Ovary (tissue), 9 donors: ENCODE measurements around the gene ATP9A. TPM values are rescaled to one million over a fixed set of nuclear protein-coding genes. Genes with fewer than 3 reads are reported as not detected.

Experiments
- DNase-seq, 5 donors: peaks; one replicate each; pipeline ENCODE4 v3.0.0-alpha.2; 2019 to 2020
- H3K27ac ChIP-seq, 2 donors: fragments of 200-600 bp; one replicate each; pipeline versions ENCODE4 v1.5.1 to v1.8.0; 2019 to 2022
- H3K27me3 ChIP-seq: fragments of 200-600 bp; one replicate; pipeline ENCODE4 v1.8.0; 2022
- H3K36me3 ChIP-seq: fragments of 200-600 bp; sonication (generic); one replicate; pipeline ENCODE4 v1.5.1; 2019
- H3K4me1 ChIP-seq: one replicate; pipeline ENCODE4 v1.8.1; 2013; ENCODE audit warnings: mild to moderate bottlenecking, moderate library complexity; ENCODE audit not compliant: insufficient read depth
- H3K4me3 ChIP-seq: fragments of 200-600 bp; sonication (generic); one replicate; pipeline ENCODE4 v1.5.1; 2017
- H3K9me3 ChIP-seq, 2 donors: fragments of 200-600 bp in 1 of 2; sonication (generic) in 1 of 2; one replicate each; pipeline versions ENCODE4 v1.5.1 to v1.8.1; 2013 to 2019; ENCODE audit warnings: mild to moderate bottlenecking in 1 of 2, moderate library complexity in 1 of 2
- CTCF ChIP-seq, 3 donors: fragments of 450-650 bp in 2 of 3; fragments of 200-600 bp in 1 of 3; IDR thresholded peaks; one replicate each; pipeline versions ENCODE4 v1.5.1 to v1.8.0; 2016 to 2022; ENCODE audit warnings: antibody characterized with exemption in 3 of 3, mild to moderate bottlenecking in 1 of 3
- EP300 ChIP-seq: sonication (generic); formaldehyde crosslinking; IDR thresholded peaks from one replicate; pipeline ENCODE4 v1.6.1; 2017; ENCODE audit warnings: antibody characterized with exemption
- POLR2A ChIP-seq: fragments of 450-650 bp; IDR thresholded peaks from one replicate; pipeline ENCODE4 v1.6.1; 2017; ENCODE audit warnings: antibody characterized with exemption, mild to moderate bottlenecking, moderate library complexity
- WGBS, 3 donors: extraction: QIAGEN DNeasy Blood & Tissue Kit in 1 of 3; methylation state at CpG; one replicate each; pipeline versions ENCODE4 v1.1.5 to v1.1.7; 2013 to 2017; 5-methylcytosine and 5-hydroxymethylcytosine counted together
- intact Hi-C, 4 donors: fragments of 100-400 bp; cut with DNase I; formaldehyde crosslinking; loops; one replicate each; pipeline versions ENCODE4 v1.11.0 to v1.15.1; 2022 to 2023
- polyA plus RNA-seq, 2 donors: library from polyadenylated mRNA; stranded (reverse); fragments of 200-250 nt in 1 of 2; fragments of 350-450 nt in 1 of 2; fragmentation: Illumina TruSeq in 1 of 2; extraction: RNeasy Lipid Tissue Mini Kit (QIAGEN cat#74804) in 1 of 2; gene quantifications; one replicate each; pipeline ENCODE4 v1.2.3, GENCODE V29; 2013 to 2014
- total RNA-seq, 7 donors: library from RNA; depleted of rRNA in 2 of 7; stranded (reverse); fragments of >200 nt in 2 of 7; fragmentation: NEBNext Ultra II Directional in 3 of 7; extraction: Animal tissue kit (Norgen Biotek cat#: 25700) in 3 of 7; gene quantifications; one replicate each; pipeline versions ENCODE4 v1.1.0 to v1.2.4, GENCODE V29; 2016 to 2023
- donor health status: DM: no; HTN: no; CAD: no; lungs with moderate emphysema.
- donor health status: DM: no; HTN: no; CAD: no.
- donor health status: Bipolar disorder and iron deficiency.
- donor health status: DM: yes; HTN: yes; CAD: no.
- donor health status: DM: no; HTN: no; CAD: no.
- donor health status: DM: yes; HTN: yes; CAD: no.

Gene ATP9A
- total and polyA plus RNA-seq, 9 donors: 12.9 to 44.6 (median 29.2) TPM

GRCh38 chr20:51763965-51764602 lies 4.1 kb downstream of the ATP9A start:
- Histone ChIP-seq H3K36me3 (no peaks in the 10 kb centered on the region), H3K27me3 (no peaks in the 10 kb centered on the region), H3K27ac (no peak overlapping the region), H3K4me1 (peaks cover 5% of the 10 kb centered on the region), H3K4me3 (no peak overlapping the region), H3K9me3 (no peaks in the 10 kb centered on the region)
- DNase-seq: no peak
- intact Hi-C loops: no loop called here
- WGBS, 3 donors: 86 to 90% (median 87%) methylated on average over 6 of the region's 6 CpGs
- no peak for TF ChIP-seq POLR2A
- TF ChIP-seq CTCF (IDR thresholded peaks at IDR 0.05): no peak
- no peak for TF ChIP-seq EP300

- intact Hi-C loops: no loop called here
- no peaks in the 10 kb centered on the region for H3K27me3 ChIP-seq
- no peaks in the 10 kb centered on the region for H3K4me1 ChIP-seq
- H3K36me3 ChIP-seq: no peaks in the 10 kb centered on the region
- no peaks in the 10 kb centered on the region for H3K9me3 ChIP-seq
- DNase-seq: no peak
- H3K27ac ChIP-seq: no peak overlapping the region
- WGBS, 3 donors: 73 to 83% (median 77%) methylated on average over 14 of the region's 14 CpGs
- TF ChIP-seq POLR2A (no peak), EP300 (no peak), CTCF (IDR thresholded peaks at IDR 0.05) (no peak)
- no peak overlapping the region for H3K4me3 ChIP-seq
Measured at GRCh38 chr20:51760905-51761546, 7.2 kb downstream of the ATP9A start.

- H3K4me3 ChIP-seq: no peak overlapping the region
Measured at GRCh38 chr20:51759769-51760510, 8.2 kb downstream of the ATP9A start.

More at GRCh38 chr20:51759769-51760510, 8.2 kb downstream of the ATP9A start:
- no peaks in the 10 kb centered on the region for H3K27me3 ChIP-seq
- H3K27ac ChIP-seq: no peak overlapping the region
- no peaks in the 10 kb centered on the region for H3K9me3 ChIP-seq
- intact Hi-C loops: no loop called here
- 90 to 92% (median 91%) methylated on average over 14 of the region's 14 CpGs for WGBS, 3 donors
- no peaks in the 10 kb centered on the region for H3K36me3 ChIP-seq
- TF ChIP-seq EP300 (no peak), POLR2A (no peak), CTCF (IDR thresholded peaks at IDR 0.05) (no peak)
- DNase-seq: no peak
- no peaks in the 10 kb centered on the region for H3K4me1 ChIP-seq
